Fibroblast of villous mesenchyme (primary cell): ENCODE measurements around the gene ARHGAP28. TPM values are rescaled to one million over a fixed set of nuclear protein-coding genes. Genes with fewer than 3 reads are reported as not detected.

Experiments used
- DNase-seq: peaks from one replicate; pipeline ENCODE4 v3.0.0-alpha.2; 2010; ENCODE audit warnings: low read depth
- H3K4me3 ChIP-seq: 2 replicates; pipeline ENCODE4 v1.5.1; 2011; ENCODE audit warnings: low read depth, mild to moderate bottlenecking, low read length
- total RNA-seq: library from RNA; depleted of rRNA; stranded (reverse); fragments of >200 nt; gene quantifications from 2 replicates; pipeline ENCODE4 v1.2.3, GENCODE V29; 2012
- TF ChIP-seq, protein P1 (sequence below): IDR thresholded peaks from 2 replicates; pipeline ENCODE4 v1.5.1; 2012; ENCODE audit warnings: low read depth, mild to moderate bottlenecking, low read length; ENCODE audit not compliant: insufficient read depth

The ARHGAP28 gene
- total RNA-seq, 1 donor, result 6.0 TPM

- H3K4me3 ChIP-seq, result no peak overlapping the region
- TF ChIP-seq, protein P1, sequence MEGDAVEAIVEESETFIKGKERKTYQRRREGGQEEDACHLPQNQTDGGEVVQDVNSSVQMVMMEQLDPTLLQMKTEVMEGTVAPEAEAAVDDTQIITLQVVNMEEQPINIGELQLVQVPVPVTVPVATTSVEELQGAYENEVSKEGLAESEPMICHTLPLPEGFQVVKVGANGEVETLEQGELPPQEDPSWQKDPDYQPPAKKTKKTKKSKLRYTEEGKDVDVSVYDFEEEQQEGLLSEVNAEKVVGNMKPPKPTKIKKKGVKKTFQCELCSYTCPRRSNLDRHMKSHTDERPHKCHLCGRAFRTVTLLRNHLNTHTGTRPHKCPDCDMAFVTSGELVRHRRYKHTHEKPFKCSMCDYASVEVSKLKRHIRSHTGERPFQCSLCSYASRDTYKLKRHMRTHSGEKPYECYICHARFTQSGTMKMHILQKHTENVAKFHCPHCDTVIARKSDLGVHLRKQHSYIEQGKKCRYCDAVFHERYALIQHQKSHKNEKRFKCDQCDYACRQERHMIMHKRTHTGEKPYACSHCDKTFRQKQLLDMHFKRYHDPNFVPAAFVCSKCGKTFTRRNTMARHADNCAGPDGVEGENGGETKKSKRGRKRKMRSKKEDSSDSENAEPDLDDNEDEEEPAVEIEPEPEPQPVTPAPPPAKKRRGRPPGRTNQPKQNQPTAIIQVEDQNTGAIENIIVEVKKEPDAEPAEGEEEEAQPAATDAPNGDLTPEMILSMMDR, result no peak
- DNase-seq, result no peak
Observed at GRCh38 chr18:6949800-6950586, 220.5 kb downstream of the ARHGAP28 start.

- H3K4me3 ChIP-seq, result no peak overlapping the region
- TF ChIP-seq, protein P1, result no peak
- DNase-seq, result no peak
Observed at GRCh38 chr18:6950641-6951040, 221.1 kb downstream of the ARHGAP28 start.

DNA sequence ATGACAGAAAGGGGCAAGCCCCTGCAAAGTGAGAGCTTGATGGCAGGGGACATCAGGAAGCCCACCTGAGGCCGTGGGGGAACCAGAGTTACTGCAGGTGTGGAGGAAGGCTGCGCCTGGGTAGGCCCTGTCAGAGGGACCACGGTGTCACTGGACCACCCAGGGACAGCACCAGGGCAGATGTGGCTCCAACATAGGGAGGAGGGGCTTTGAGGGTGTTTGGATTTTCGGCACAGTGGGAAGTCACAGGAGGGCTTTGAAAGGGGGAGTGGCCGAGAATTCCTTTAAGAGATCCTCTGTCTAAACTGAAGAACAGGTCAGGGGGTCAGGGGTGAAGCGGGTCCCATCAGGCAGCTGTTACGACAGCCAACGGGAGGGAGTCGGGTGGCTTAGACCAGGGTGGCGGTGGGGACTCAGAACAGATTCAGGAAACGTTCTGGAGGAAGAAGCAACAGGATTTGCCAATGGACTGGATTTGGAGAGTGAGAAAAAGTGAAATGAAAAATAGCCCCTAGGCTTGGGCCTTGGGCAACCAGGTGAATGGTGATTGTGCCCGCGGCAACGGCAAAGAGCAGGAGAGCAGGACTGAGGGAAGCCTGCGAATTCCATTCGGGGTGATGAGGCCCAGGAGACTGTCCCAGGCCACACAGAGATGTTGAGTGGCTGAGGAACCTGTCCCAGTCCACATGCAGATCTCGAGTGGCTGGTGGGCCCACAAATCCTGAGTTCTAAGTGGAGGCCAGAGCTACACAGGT lies 222.0 kb downstream of the ARHGAP28 start:
- no peak for DNase-seq
- TF ChIP-seq, protein P1, result no peak
- H3K4me3 ChIP-seq, result no peak overlapping the region

DNA sequence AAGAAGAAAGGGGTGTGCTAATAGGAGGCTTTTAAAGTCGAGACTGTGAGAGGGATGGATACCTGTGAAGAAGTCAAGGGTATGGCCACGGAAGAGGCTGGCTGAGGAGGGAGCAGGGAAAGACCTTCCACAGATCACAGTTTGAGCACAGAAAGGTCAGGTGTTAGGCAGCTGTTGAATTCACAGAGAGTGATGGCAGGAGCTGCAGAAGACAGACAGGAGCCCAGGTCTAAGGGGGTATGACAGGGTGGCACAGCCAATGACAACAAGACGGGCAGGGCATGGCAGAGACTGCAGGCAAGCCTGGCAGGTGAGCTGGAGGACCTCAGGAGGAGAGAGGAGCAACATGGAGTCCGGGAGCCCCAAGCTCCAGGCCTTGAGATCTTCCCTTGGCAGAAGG lies 225.0 kb downstream of the ARHGAP28 start:
- H3K4me3 ChIP-seq, result no peak overlapping the region
- no peak for DNase-seq
- TF ChIP-seq, protein P1, result no peak

- H3K4me3 ChIP-seq, result no peak overlapping the region
- TF ChIP-seq, protein P1, result no peak
- DNase-seq, result no peak
Observed at GRCh38 chr18:6955304-6955703, 225.8 kb downstream of the ARHGAP28 start.

DNA sequence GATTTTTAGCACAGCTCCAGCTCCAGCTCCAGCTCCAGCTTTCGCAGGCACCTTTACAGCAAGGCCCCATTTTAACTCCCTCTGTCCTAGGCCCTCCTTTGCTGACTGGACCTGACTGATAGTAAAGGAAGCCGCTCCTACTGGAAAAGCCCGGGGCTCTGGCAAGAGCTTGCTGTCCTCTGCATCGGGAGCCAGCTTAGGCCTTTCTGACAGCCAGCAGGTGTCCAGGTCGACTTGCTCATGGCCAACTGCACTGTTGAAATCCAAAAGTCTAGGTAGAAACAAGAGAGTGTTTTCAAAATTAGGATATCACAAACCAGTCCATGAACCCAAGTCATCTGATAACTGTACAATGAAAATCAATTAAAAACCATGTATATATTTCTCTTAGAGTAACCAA lies 227.0 kb downstream of the ARHGAP28 start:
- no peak for DNase-seq
- TF ChIP-seq, protein P1, result no peak

More for the DNA sequence above, 227.0 kb downstream of the ARHGAP28 start:
- no peak overlapping the region for H3K4me3 ChIP-seq
